Measurements from ENCODE around the gene TTC39B. TPM values are rescaled to one million over a fixed set of nuclear protein-coding genes. Genes with fewer than 3 reads are reported as not detected.

Gene TTC39B
- total RNA-seq, 1 experiment from 2014 or later = 7.4 TPM

DNA sequence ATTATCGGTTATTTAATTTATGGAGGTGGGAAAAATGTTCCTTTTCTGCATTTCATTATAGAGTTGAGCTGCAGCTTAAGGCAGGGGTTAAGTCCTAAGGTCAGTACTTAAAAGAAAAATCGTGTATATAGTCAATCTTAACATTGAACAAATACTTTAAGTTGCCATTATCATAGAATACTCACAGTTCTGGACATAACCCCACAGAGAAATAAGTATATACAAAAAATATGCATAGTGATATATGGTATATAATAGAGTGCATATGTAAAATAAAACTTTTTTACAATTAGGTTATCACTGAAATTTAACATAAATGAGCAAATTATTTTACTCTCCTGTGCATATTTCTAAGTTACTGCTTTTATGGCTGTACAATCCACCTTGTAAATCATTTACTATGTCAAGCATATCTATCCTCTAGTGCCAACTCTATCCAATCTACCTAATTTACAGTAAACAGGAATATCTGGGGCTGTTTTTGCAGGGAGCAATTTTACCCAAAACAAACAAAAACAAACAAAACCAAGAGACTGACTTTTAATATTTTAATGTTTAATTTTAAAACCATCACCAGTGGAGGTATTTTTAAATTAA, 28.8 kb downstream of the TTC39B start:
- peaks cover 4 to 8% of the 10 kb centered on the region in 2 experiments; a peak in 2 of 4 replicates for H3K4me1 ChIP-seq (ENCODE audit: control insufficient read depth in 1 of 2, insufficient read depth in 2 of 2, low read length in 2 of 2)
- no peak for DNase-seq (ENCODE audit: low read depth, low spot score)
- no peaks in the 10 kb centered on the region for H4K20me1 ChIP-seq (ENCODE audit: insufficient read depth)
- TF ChIP-seq, protein P1, sequence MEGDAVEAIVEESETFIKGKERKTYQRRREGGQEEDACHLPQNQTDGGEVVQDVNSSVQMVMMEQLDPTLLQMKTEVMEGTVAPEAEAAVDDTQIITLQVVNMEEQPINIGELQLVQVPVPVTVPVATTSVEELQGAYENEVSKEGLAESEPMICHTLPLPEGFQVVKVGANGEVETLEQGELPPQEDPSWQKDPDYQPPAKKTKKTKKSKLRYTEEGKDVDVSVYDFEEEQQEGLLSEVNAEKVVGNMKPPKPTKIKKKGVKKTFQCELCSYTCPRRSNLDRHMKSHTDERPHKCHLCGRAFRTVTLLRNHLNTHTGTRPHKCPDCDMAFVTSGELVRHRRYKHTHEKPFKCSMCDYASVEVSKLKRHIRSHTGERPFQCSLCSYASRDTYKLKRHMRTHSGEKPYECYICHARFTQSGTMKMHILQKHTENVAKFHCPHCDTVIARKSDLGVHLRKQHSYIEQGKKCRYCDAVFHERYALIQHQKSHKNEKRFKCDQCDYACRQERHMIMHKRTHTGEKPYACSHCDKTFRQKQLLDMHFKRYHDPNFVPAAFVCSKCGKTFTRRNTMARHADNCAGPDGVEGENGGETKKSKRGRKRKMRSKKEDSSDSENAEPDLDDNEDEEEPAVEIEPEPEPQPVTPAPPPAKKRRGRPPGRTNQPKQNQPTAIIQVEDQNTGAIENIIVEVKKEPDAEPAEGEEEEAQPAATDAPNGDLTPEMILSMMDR (IDR thresholded peaks at IDR 0.05 in 2 of 3, conservative IDR thresholded peaks at IDR 0.05 in 1 of 3; ENCODE audit: borderline replicate concordance in 1 of 3, insufficient read depth in 1 of 3, low read depth in 2 of 3, low read length in 2 of 3) = no peak
- H3K9me3 ChIP-seq (ENCODE audit: control insufficient read depth in 1 of 2, insufficient read depth in 1 of 2, low read depth in 1 of 2, low read length in 2 of 2) = no peaks in the 10 kb centered on the region
- H3K4me2 ChIP-seq (ENCODE audit: low read length) = no peak overlapping the region
- RAD21 ChIA-PET (ENCODE audit: low non-redundant PET in 1 of 2, low total read pairs in 2 of 2, uncharacterized antibody in 2 of 2, unreplicated experiment in 2 of 2) = no interaction called here
- intact Hi-C loops (cut with micrococcal nuclease) = loop anchor here (5.0 kb wide), 1 partner anchor 144 kb away; the partner anchor contains the start of gene SNAPC3
- no peaks in the 10 kb centered on the region for H3K9me2 ChIP-seq (ENCODE audit: insufficient read depth)
- no TSS peak for BruUV-seq (replicated peaks)
- no peaks in the 10 kb centered on the region for H3K36me3 ChIP-seq (ENCODE audit: control insufficient read depth in 1 of 2, insufficient read depth in 2 of 2, low read length in 2 of 2)
- no peak overlapping the region for H3K4me3 ChIP-seq (replicated peaks in 1 of 2; ENCODE audit: low read depth in 1 of 2, low read length in 2 of 2)
- POLR2A ChIA-PET = interaction anchor here (1.0 kb wide), 1 partner anchor 274 kb away, joined by 3 read pairs; the partner anchor contains the start of gene CCDC171
- no peaks in the 10 kb centered on the region for H3K79me2 ChIP-seq (ENCODE audit: insufficient read depth, low read length)
- H3K27ac ChIP-seq (ENCODE audit: low read depth, low read length) = no peak overlapping the region
- H2AFZ ChIP-seq (ENCODE audit: low read depth, low read length, poor library complexity, severe bottlenecking) = no peak overlapping the region
- no peak for ATAC-seq
- no peaks in the 10 kb centered on the region for H3K27me3 ChIP-seq (ENCODE audit: insufficient read depth, low read length)
- no peak overlapping the region for H3K9ac ChIP-seq (ENCODE audit: low read length)
- CTCF ChIA-PET = interaction anchor here (1.0 to 1.2 kb wide), 3 partner anchors 29 to 345 kb away, joined by 4 to 8 read pairs (median 4); partner anchors contain the start of gene TTC39B

GRCh38 chr9:15277400-15278090, 29.5 kb downstream of the TTC39B start:
- no peaks in the 10 kb centered on the region for H4K20me1 ChIP-seq (ENCODE audit: insufficient read depth)

More at GRCh38 chr9:15277400-15278090, 29.5 kb downstream of the TTC39B start:
- BruUV-seq (replicated peaks) = no TSS peak
- CTCF ChIA-PET = interaction anchor here (1.0 to 1.2 kb wide), 3 partner anchors 30 to 345 kb away, joined by 4 to 8 read pairs (median 4); partner anchors contain the start of gene TTC39B
- Histone ChIP-seq H3K9me2 (ENCODE audit: insufficient read depth) (no peaks in the 10 kb centered on the region), H3K27ac (ENCODE audit: low read depth, low read length) (no peak overlapping the region), H3K4me2 (ENCODE audit: low read length) (no peak overlapping the region), H3K9ac (ENCODE audit: low read length) (no peak overlapping the region), H3K36me3 (ENCODE audit: control insufficient read depth in 1 of 2, insufficient read depth in 2 of 2, low read length in 2 of 2) (no peaks in the 10 kb centered on the region), H3K4me3 (replicated peaks in 1 of 2; ENCODE audit: low read depth in 1 of 2, low read length in 2 of 2) (no peak overlapping the region), H3K4me1 (ENCODE audit: control insufficient read depth in 1 of 2, insufficient read depth in 2 of 2, low read length in 2 of 2) (peaks cover 4 to 8% of the 10 kb centered on the region in 2 experiments; a peak in 2 of 4 replicates), H2AFZ (ENCODE audit: low read depth, low read length, poor library complexity, severe bottlenecking) (no peak overlapping the region), H3K27me3 (ENCODE audit: insufficient read depth, low read length) (no peaks in the 10 kb centered on the region), H3K79me2 (ENCODE audit: insufficient read depth, low read length) (no peaks in the 10 kb centered on the region), H3K9me3 (ENCODE audit: control insufficient read depth in 1 of 2, insufficient read depth in 1 of 2, low read depth in 1 of 2, low read length in 2 of 2) (no peaks in the 10 kb centered on the region)
- ATAC-seq (no peak), DNase-seq (ENCODE audit: low read depth, low spot score) (peak; percentile 4)
- intact Hi-C loops (cut with micrococcal nuclease) = loop anchor here (1.0 to 5.0 kb wide), 2 partner anchors 145 to 329 kb away; partner anchors contain the start of gene SNAPC3
- RAD21 ChIA-PET (ENCODE audit: low non-redundant PET in 1 of 2, low total read pairs in 2 of 2, uncharacterized antibody in 2 of 2, unreplicated experiment in 2 of 2) = no interaction called here
- POLR2A ChIA-PET = interaction anchor here (1.0 kb wide), 1 partner anchor 275 kb away, joined by 3 read pairs; the partner anchor contains the start of gene CCDC171
- TF ChIP-seq, protein P1 (IDR thresholded peaks at IDR 0.05 in 2 of 3, conservative IDR thresholded peaks at IDR 0.05 in 1 of 3; ENCODE audit: borderline replicate concordance in 1 of 3, insufficient read depth in 1 of 3, low read depth in 2 of 3, low read length in 2 of 3) = peak in 2 of 3 experiments; percentile 40 to 52; a peak in 3 of 6 replicates
- TF ChIP-seq RAD21 (IDR thresholded peaks at IDR 0.05; ENCODE audit: low read depth) (peak; percentile 63), POLR2A (IDR thresholded peaks at IDR 0.05; ENCODE audit: borderline replicate concordance, extremely low read depth, insufficient read depth, insufficient read length) (no peak)
